Measurements from ENCODE around the gene IDH3A.
A peak's percentile ranks its signal among the peaks of the same experiment; 100 is the strongest.

The IDH3A gene

DNA sequence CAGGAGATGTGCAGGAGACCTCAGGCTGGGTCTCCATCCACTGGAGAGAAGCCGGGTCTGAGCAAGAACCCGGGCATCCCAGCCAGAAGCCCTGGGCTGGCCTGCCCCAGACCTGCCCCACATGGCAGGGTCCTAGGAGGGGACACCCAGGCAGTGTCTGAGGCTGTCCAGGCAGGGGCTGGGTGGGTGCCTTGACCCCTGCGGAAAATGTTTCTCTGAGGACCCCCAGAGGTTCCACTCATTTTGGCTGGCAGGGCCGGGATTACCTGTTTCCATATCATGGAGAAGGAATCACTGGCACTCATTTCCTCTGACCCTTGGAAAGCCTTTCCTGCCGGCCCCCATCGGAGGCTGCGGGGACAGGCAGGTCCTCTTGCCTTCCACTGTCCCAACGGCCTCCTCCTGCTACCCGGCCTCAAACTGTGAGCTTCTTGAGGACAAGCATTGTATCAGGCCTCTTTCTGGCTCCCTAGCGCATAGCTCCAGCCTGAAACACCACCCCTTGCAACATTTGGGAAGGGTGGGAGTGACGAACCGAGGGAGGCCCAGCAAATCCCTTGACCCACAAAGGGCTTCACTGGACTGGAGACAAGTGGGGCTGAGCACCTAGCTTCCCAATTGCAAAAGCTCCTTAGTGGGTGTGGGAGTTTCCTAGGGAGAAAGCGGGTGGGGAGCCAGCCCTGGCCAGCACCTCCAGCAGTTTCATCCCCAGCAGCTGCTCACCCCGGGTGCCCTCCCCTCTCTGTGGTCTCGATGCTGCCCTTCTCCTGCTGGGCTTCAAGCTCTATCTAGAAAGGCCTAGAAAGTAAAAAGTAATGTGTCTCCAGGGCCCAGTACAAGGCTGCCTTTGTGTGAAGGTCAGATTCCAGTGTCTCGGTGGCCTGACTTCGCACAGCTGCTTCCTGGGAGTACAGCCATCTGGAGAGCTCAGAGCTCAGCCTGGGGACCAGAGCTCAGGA lies 55.5 kb downstream of the IDH3A start:
- H3K4me3 ChIP-seq (ENCODE audit: low read length in 2 of 2) = no peak overlapping the region
- peaks cover 2% of the 10 kb centered on the region for H3K4me1 ChIP-seq (ENCODE audit: control insufficient read depth, insufficient read depth, low read length)
- peaks cover 0 to 3% of the 10 kb centered on the region in 2 donors for H3K27me3 ChIP-seq (ENCODE audit: control insufficient read depth in 1 of 2, insufficient read depth in 2 of 2, low read length in 2 of 2)
- H3K9me3 ChIP-seq (ENCODE audit: control insufficient read depth in 2 of 2, low read length in 2 of 2) = no peaks in the 10 kb centered on the region
- no peak overlapping the region for H3K27ac ChIP-seq (ENCODE audit: low read length)
- no peak overlapping the region for H3K9ac ChIP-seq (ENCODE audit: low read length in 2 of 2)
- H3K36me3 ChIP-seq (ENCODE audit: control insufficient read depth in 2 of 2, insufficient read depth in 2 of 2, low read length in 2 of 2) = no peaks in the 10 kb centered on the region

DNA sequence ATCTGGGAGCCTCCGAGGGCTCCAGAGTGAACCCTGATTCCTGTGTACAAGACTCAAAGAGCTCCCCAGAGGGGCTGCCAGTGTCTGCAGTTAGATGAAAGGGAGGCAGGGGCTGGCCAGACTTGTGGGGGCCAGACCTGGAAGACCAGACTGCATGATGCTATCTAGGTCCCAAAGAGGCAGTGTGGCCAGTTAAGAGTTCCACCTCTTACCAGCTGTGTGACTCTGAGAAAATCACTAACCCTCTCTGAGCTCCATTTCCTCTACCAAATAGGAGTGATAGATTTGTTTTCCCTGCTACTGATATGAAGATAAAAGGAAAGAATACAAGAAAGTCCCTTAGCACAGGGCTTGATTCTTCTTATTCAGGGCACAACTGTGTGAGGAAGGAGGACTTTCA lies 56.2 kb downstream of the IDH3A start:
- Histone ChIP-seq H3K27ac (ENCODE audit: low read length) (no peak overlapping the region), H3K27me3 (ENCODE audit: control insufficient read depth in 1 of 2, insufficient read depth in 2 of 2, low read length in 2 of 2) (peaks cover 0 to 3% of the 10 kb centered on the region in 2 donors), H3K4me1 (ENCODE audit: control insufficient read depth, insufficient read depth, low read length) (peaks cover 9% of the 10 kb centered on the region)

DNA sequence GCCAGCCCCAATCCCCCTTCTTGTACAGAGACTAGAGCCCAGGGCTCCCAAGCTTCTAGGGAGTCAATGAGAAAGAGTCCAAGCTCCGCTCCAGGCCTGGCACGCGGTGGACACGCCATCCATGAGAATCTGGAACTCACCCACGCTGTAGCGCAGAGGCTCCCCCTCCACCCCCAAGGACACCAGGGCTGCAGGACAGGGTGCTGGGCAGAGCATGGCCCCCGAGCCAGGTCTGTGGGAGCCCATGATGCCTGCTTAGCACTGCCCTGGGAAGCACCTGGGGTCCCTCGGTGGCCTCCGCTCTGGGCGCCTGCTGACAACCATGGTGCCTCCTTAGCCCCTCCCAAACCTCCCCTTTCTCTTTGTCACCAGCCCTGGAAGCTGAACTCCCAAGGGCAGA lies 56.7 kb downstream of the IDH3A start:
- Histone ChIP-seq H3K4me1 (ENCODE audit: control insufficient read depth, insufficient read depth, low read length) (peaks cover 14% of the 10 kb centered on the region), H3K27me3 (ENCODE audit: control insufficient read depth in 1 of 2, insufficient read depth in 2 of 2, low read length in 2 of 2) (peaks cover 0 to 3% of the 10 kb centered on the region in 2 donors), H3K36me3 (ENCODE audit: control insufficient read depth in 2 of 2, insufficient read depth in 2 of 2, low read length in 2 of 2) (no peaks in the 10 kb centered on the region), H3K9ac (ENCODE audit: low read length in 2 of 2) (no peak overlapping the region), H3K27ac (ENCODE audit: low read length) (no peak overlapping the region), H3K4me3 (ENCODE audit: low read length in 2 of 2) (no peak overlapping the region), H3K9me3 (ENCODE audit: control insufficient read depth in 2 of 2, low read length in 2 of 2) (no peaks in the 10 kb centered on the region)

More for the DNA sequence above, 56.2 kb downstream of the IDH3A start:
- Histone ChIP-seq H3K9me3 (ENCODE audit: control insufficient read depth in 2 of 2, low read length in 2 of 2) (no peaks in the 10 kb centered on the region), H3K4me3 (ENCODE audit: low read length in 2 of 2) (no peak overlapping the region), H3K36me3 (ENCODE audit: control insufficient read depth in 2 of 2, insufficient read depth in 2 of 2, low read length in 2 of 2) (no peaks in the 10 kb centered on the region), H3K9ac (ENCODE audit: low read length in 2 of 2) (no peak overlapping the region)

DNA sequence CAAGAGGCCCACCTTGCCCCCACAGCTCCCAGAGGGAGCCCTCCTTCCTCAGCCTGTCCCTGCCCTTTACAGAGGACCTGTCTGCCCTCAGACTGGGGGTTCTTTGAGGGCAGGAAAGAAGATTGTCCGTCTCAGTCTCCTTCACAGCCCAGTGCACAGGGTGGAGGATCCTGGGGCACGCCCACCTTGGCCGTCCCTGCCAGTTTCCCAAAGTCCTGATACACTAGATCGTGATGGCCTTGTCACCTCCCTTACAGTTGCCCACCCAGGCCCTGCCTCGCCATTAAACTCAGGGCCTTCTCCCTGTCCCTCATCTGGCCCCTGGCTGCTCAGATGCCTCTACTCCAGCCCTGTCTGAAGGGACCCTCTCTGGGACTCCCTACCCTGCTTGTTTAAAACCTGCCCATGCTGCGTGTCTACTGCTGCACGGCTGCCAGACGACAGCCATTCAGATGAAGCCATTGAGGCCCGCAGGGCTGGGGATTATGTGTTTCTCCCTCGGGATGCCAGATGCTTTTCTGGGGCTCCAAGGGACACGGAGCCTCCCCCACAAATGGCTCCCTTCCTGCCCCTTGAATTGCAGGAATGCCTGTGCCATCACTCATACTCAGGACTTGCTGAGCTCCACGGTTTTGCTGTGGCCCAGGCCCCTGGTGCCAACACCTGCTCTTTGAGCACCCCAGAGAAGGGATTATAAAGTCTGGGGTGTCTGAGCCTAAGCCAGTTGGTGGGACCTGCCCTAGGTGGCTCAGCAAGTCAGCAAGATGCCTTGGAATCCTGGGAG lies 57.4 kb downstream of the IDH3A start:
- H3K4me1 ChIP-seq (ENCODE audit: control insufficient read depth, insufficient read depth, low read length) = peaks cover 14% of the 10 kb centered on the region
- H3K27ac ChIP-seq (ENCODE audit: low read length) = no peak overlapping the region
- no peaks in the 10 kb centered on the region for H3K9me3 ChIP-seq (ENCODE audit: control insufficient read depth in 2 of 2, low read length in 2 of 2)
- H3K4me3 ChIP-seq (ENCODE audit: low read length in 2 of 2) = no peak overlapping the region
- H3K27me3 ChIP-seq (ENCODE audit: control insufficient read depth in 1 of 2, insufficient read depth in 2 of 2, low read length in 2 of 2) = no peaks in the 10 kb centered on the region
- no peaks in the 10 kb centered on the region for H3K36me3 ChIP-seq (ENCODE audit: control insufficient read depth in 2 of 2, insufficient read depth in 2 of 2, low read length in 2 of 2)
- H3K9ac ChIP-seq (ENCODE audit: low read length in 2 of 2) = no peak overlapping the region

DNA sequence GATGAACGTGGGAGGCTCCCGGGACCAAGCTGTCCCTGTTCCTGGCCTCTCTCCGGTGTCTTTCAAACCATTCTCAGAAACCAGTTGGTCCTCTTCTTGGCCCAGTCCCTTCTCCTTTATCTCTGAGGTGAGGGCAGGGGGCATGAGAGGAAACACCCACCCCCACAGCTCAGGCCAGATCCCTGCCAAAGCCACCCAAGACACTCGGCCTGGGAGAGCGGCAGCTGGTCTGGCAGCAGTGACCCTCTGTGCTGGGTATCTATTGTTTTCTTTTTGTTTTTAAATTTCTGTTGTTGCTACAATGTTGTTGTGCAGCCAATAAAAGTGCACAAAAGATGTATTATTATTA lies 57.9 kb downstream of the IDH3A start:
- peaks cover 19% of the 10 kb centered on the region for H3K4me1 ChIP-seq (ENCODE audit: control insufficient read depth, insufficient read depth, low read length)
- no peak overlapping the region for H3K27ac ChIP-seq (ENCODE audit: low read length)
- no peak overlapping the region for H3K4me3 ChIP-seq (ENCODE audit: low read length in 2 of 2)
- H3K9ac ChIP-seq (ENCODE audit: low read length in 2 of 2) = no peak overlapping the region
- H3K27me3 ChIP-seq (ENCODE audit: control insufficient read depth in 1 of 2, insufficient read depth in 2 of 2, low read length in 2 of 2) = no peaks in the 10 kb centered on the region
- no peaks in the 10 kb centered on the region for H3K9me3 ChIP-seq (ENCODE audit: control insufficient read depth in 2 of 2, low read length in 2 of 2)
- H3K36me3 ChIP-seq (ENCODE audit: control insufficient read depth in 2 of 2, insufficient read depth in 2 of 2, low read length in 2 of 2) = no peaks in the 10 kb centered on the region

DNA sequence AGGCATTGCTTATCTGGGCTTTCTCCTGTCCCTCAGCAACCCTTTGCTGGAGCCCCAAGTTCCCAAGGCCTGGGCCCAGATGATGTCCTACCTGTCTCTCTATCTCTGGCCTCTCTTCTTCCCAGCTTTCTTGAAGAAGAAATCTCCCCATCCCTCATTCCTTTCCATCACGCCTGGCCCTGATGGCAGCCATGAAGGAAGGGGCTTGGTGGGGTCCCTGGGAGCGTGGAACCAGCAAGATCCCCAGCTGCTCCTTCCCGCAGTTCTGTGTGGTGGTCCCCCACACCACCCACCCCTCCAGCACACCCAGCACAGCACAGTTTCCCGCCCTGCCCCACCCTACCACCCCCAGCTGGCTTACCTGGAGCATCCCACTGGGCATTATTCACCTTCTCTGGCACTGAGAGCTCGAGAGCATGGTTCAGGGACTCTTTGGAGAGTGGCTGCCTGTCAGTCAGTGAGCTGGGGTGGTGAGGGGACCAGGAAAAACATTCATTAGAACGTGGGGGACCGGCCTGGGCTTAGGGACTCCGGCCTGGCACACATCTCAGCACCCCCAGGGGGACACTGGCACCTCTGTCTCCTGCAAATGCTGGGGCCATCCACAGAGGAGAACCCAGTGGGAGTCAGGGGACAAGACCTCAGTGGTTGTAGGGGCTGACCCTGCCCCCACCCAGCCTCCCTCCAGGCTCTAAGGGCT lies 58.6 kb downstream of the IDH3A start:
- Histone ChIP-seq H3K36me3 (ENCODE audit: control insufficient read depth in 2 of 2, insufficient read depth in 2 of 2, low read length in 2 of 2) (no peaks in the 10 kb centered on the region), H3K4me1 (ENCODE audit: control insufficient read depth, insufficient read depth, low read length) (peaks cover 26% of the 10 kb centered on the region), H3K27me3 (ENCODE audit: control insufficient read depth in 1 of 2, insufficient read depth in 2 of 2, low read length in 2 of 2) (no peaks in the 10 kb centered on the region), H3K4me3 (ENCODE audit: low read length in 2 of 2) (no peak overlapping the region), H3K9ac (ENCODE audit: low read length in 2 of 2) (no peak overlapping the region), H3K27ac (ENCODE audit: low read length) (no peak overlapping the region), H3K9me3 (ENCODE audit: control insufficient read depth in 2 of 2, low read length in 2 of 2) (no peaks in the 10 kb centered on the region)

DNA sequence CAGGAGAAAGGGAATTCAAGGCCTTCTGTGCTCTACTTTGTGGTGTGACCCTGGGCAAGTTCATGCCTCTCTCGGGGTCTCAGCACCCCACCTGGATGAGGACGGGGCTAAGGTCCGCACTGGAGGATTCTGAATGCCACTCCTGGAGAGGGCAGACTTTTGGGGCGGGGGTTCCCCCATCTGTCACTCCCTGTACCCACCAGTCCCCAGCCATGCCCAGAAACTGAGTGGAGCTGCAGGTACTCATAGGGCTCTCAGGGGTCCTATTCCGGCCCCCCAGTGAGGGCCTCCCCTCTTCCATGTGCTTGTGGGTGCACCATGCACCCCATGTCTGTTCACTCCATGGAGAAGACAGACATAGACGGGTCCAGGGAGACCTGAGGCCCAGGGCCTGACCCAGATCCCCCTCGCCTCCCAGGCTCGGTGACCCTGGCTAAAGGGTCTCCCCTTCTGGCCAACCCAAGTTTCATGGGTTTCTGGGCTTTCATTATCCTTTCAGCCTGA lies 59.2 kb downstream of the IDH3A start:
- Histone ChIP-seq H3K4me1 (ENCODE audit: control insufficient read depth, insufficient read depth, low read length) (peaks cover 31% of the 10 kb centered on the region), H3K9ac (ENCODE audit: low read length in 2 of 2) (no peak overlapping the region)

DNA sequence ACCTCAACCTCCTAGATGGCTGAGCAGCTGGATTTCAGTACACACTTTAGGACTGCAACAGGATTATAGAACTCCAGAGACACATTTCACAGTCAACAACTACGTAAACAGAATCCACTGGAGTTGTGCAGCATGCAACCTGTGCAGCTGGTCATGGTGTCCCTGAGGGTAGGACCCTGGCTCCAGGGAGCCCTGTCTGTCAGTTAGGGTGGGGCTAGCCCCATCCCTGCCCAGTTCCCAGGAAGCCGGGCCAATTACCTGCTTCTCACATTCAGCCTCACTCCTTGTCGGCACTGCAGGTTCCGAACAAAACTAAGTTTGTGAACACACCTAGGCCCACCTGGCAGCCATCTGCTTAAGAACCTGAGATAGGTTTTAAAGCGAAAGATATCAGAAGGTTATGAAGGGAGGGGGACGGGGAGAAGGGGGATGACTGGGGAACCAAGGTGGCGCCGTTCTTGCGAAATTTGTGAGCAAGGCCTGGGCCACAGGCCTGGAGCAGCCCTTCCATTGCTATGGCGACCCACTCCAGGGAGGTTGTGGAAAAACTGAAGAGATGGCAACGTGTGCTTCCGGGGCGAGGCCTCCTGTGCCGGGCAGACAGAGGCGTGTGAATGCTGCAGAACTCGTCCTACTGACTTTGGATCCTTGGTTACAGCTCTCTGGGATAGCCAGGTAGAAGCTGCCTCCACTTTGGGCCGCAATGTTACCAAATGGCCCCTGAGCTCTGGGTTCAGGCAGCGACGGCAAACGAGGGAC lies 59.9 kb downstream of the IDH3A start:
- no peak overlapping the region for H3K27ac ChIP-seq (ENCODE audit: low read length)
- peak overlapping the region in 1 of 2 donors; percentile 13 for H3K9ac ChIP-seq (ENCODE audit: low read length in 2 of 2)

More for the DNA sequence above, 59.2 kb downstream of the IDH3A start:
- Histone ChIP-seq H3K27ac (ENCODE audit: low read length) (no peak overlapping the region), H3K36me3 (ENCODE audit: control insufficient read depth in 2 of 2, insufficient read depth in 2 of 2, low read length in 2 of 2) (no peaks in the 10 kb centered on the region), H3K9me3 (ENCODE audit: control insufficient read depth in 2 of 2, low read length in 2 of 2) (no peaks in the 10 kb centered on the region), H3K4me3 (ENCODE audit: low read length in 2 of 2) (no peak overlapping the region), H3K27me3 (ENCODE audit: control insufficient read depth in 1 of 2, insufficient read depth in 2 of 2, low read length in 2 of 2) (no peaks in the 10 kb centered on the region)

DNA sequence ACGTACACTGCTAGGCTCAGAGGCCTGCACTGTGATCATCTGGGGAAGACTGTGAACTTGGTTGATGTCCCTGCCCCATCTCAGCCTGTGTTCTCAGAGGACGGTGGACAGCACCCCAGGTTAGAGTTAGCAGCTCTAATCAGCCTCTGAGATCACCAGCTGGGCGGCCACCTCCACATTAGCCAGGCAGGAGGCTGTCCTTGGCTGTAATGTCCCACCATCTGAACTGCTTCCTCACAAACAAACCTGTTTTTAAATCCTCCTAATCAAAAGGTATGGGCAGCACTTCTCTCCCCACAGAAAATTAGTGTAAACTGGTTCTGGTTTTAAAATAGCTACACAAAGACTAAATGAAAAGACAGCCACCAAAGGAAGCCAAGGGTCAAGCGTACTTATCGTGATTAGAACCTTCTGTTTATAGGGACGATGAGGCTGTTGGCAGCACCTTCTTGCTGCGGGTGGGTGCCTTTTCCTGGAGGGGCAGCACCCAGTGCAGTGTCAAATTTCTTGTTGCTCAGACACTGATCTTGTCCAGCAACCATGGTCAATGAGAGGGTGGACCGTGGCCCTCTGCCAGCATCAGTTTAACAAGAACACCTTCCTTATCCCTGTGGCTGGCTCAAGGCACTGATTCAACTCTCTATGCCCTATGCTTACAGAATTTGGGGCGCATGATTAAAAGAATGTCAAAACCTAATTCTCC lies 60.6 kb downstream of the IDH3A start:
- H3K36me3 ChIP-seq (ENCODE audit: control insufficient read depth in 2 of 2, insufficient read depth in 2 of 2, low read length in 2 of 2) = no peaks in the 10 kb centered on the region
- no peak overlapping the region for H3K27ac ChIP-seq (ENCODE audit: low read length)
- H3K9ac ChIP-seq (ENCODE audit: low read length in 2 of 2) = peak overlapping the region in 1 of 2 donors; percentile 13
- no peaks in the 10 kb centered on the region for H3K27me3 ChIP-seq (ENCODE audit: control insufficient read depth in 1 of 2, insufficient read depth in 2 of 2, low read length in 2 of 2)
- peaks cover 31% of the 10 kb centered on the region for H3K4me1 ChIP-seq (ENCODE audit: control insufficient read depth, insufficient read depth, low read length)
- no peak overlapping the region for H3K4me3 ChIP-seq (ENCODE audit: low read length in 2 of 2)
- no peaks in the 10 kb centered on the region for H3K9me3 ChIP-seq (ENCODE audit: control insufficient read depth in 2 of 2, low read length in 2 of 2)

More for the DNA sequence above, 59.9 kb downstream of the IDH3A start:
- Histone ChIP-seq H3K27me3 (ENCODE audit: control insufficient read depth in 1 of 2, insufficient read depth in 2 of 2, low read length in 2 of 2) (no peaks in the 10 kb centered on the region), H3K36me3 (ENCODE audit: control insufficient read depth in 2 of 2, insufficient read depth in 2 of 2, low read length in 2 of 2) (no peaks in the 10 kb centered on the region), H3K4me1 (ENCODE audit: control insufficient read depth, insufficient read depth, low read length) (peaks cover 31% of the 10 kb centered on the region), H3K9me3 (ENCODE audit: control insufficient read depth in 2 of 2, low read length in 2 of 2) (no peaks in the 10 kb centered on the region), H3K4me3 (ENCODE audit: low read length in 2 of 2) (no peak overlapping the region)
